HEK293 (cell line): ENCODE measurements around the gene CD59.

ENCODE experiments used
- CTCF ChIA-PET: fragments of 350-600 bp; formaldehyde crosslinking; extraction: SDS; loops from one replicate; lab custom pipeline; 2021; ENCODE audit warnings: antibody characterized with exemption; lab: Yijun Ruan, JAX
- POLR2A ChIA-PET: fragments of 300-600 bp; formaldehyde crosslinking; extraction: SDS; loops from one replicate; lab custom pipeline; 2020; ENCODE audit warnings: antibody characterized with exemption, inconsistent platforms; lab: Yijun Ruan, JAX
- H3K27ac ChIP-seq: fragments of 200-500 bp; sonication (Bioruptor generic); 2 replicates; pipeline ENCODE4 v1.5.1; 2014; ENCODE audit warnings: low read depth, low read length, control low read depth, inconsistent platforms; ENCODE audit errors: extremely low read depth
- H3K36me3 ChIP-seq, 2 experiments: fragments of 200-500 bp in 1 of 2; sonication (Bioruptor generic) in 1 of 2; 1 replicate in 1 of 2; 2 replicates in 1 of 2; pipeline ENCODE4 v1.5.1; 2014 to 2017; ENCODE audit warnings: inconsistent platforms in 2 of 2, low read length in 2 of 2; ENCODE audit not compliant: control insufficient read depth in 2 of 2, insufficient read depth in 1 of 2
- H3K4me1 ChIP-seq: fragments of 200-500 bp; sonication (Bioruptor generic); 2 replicates; pipeline ENCODE4 v1.5.1; 2014; ENCODE audit warnings: mild to moderate bottlenecking, low read length, inconsistent platforms; ENCODE audit not compliant: control insufficient read depth, insufficient read depth
- H3K4me3 ChIP-seq: 2 replicates; pipeline ENCODE4 v1.5.1; 2011; ENCODE audit warnings: low read depth, mild to moderate bottlenecking, control low read depth, low read length, moderate library complexity
- H3K9me3 ChIP-seq: fragments of 200-500 bp; sonication (Bioruptor generic); 2 replicates; pipeline ENCODE4 v1.5.1; 2014; ENCODE audit warnings: low read depth, low read length, inconsistent platforms; ENCODE audit not compliant: control insufficient read depth, insufficient read depth
- GLI2 ChIP-seq: fragments of 450-650 bp; formaldehyde crosslinking; IDR thresholded peaks from 2 replicates; pipeline ENCODE4; 2017; ENCODE audit warnings: missing biosample characterization, missing genetic modification characterization, low read depth, borderline replicate concordance
- HOXC10 ChIP-seq: sonication (generic); formaldehyde crosslinking; IDR thresholded peaks from 2 replicates; pipeline ENCODE4 v1.8.1; 2023; ENCODE audit warnings: mild to moderate bottlenecking, missing genetic modification reagents
- KLF1 ChIP-seq: fragments of 450-650 bp; formaldehyde crosslinking; IDR thresholded peaks from 2 replicates; pipeline ENCODE4 v1.5.1; 2016; ENCODE audit warnings: missing biosample characterization, missing genetic modification characterization
- REST ChIP-seq: fragments of 450-650 bp; formaldehyde crosslinking; IDR thresholded peaks from 2 replicates; pipeline ENCODE4 v1.5.1; 2016; ENCODE audit warnings: missing biosample characterization, missing genetic modification characterization
- ZNF184 ChIP-seq: fragments of 450-650 bp; IDR thresholded peaks from 2 replicates; pipeline ENCODE4 v1.5.1; 2018; ENCODE audit warnings: missing biosample characterization, mild to moderate bottlenecking, missing genetic modification characterization
- ZNF239 ChIP-seq: fragments of 450-650 bp; formaldehyde crosslinking; IDR thresholded peaks from 2 replicates; pipeline ENCODE4 v1.5.1; 2016; ENCODE audit warnings: missing biosample characterization, missing genetic modification characterization
- ZNF280D ChIP-seq: fragments of 450-650 bp; formaldehyde crosslinking; IDR thresholded peaks from 2 replicates; pipeline ENCODE4 v1.5.1; 2016; ENCODE audit warnings: missing biosample characterization, missing genetic modification characterization
- ZNF335 ChIP-seq: fragments of 450-650 bp; formaldehyde crosslinking; conservative IDR thresholded peaks from 2 replicates; pipeline ENCODE4 v1.5.1; 2016; ENCODE audit warnings: missing biosample characterization, missing genetic modification characterization
- ZNF341 ChIP-seq: fragments of 450-650 bp; formaldehyde crosslinking; IDR thresholded peaks from 2 replicates; pipeline ENCODE4; 2016; ENCODE audit warnings: low read depth, missing biosample characterization, missing genetic modification characterization
- ZNF416 ChIP-seq: fragments of 450-650 bp; formaldehyde crosslinking; IDR thresholded peaks from 2 replicates; pipeline ENCODE4 v1.5.1; 2016; ENCODE audit warnings: missing biosample characterization, missing genetic modification characterization
- ZNF518A ChIP-seq: fragments of 450-650 bp; formaldehyde crosslinking; conservative IDR thresholded peaks from 2 replicates; pipeline ENCODE4 v1.5.1; 2016; ENCODE audit warnings: low read depth, missing biosample characterization, missing genetic modification characterization
- ZNF626 ChIP-seq: fragments of 450-650 bp; sonication (Bioruptor Pico); formaldehyde crosslinking; IDR thresholded peaks from 2 replicates; pipeline ENCODE4 v1.5.1; 2018; ENCODE audit warnings: missing biosample characterization, missing genetic modification characterization, inconsistent platforms
- ZNF677 ChIP-seq: fragments of 450-650 bp; IDR thresholded peaks from 2 replicates; pipeline ENCODE4 v1.5.0; 2018; ENCODE audit warnings: missing biosample characterization, mild to moderate bottlenecking, missing genetic modification characterization, moderate library complexity

The CD59 gene

GRCh38 chr11:33785609-33786008 is 49.4 kb upstream of the CD59 start:
- TF ChIP-seq ZNF677 (tag by site-specific recombination) (no peak), ZNF416 (tag by site-specific recombination) (no peak), ZNF280D (no peak), ZNF341 (tag by site-specific recombination) (no peak), GLI2 (tag by site-specific recombination) (no peak), ZNF518A (tag by site-specific recombination) (no peak), HOXC10 (CRISPR knock-in tag) (no peak), REST (tag by site-specific recombination) (no peak), ZNF239 (tag by site-specific recombination) (no peak), KLF1 (no peak), ZNF626 (tag by site-specific recombination) (no peak), ZNF184 (tag by site-specific recombination) (no peak), ZNF335 (tag by site-specific recombination) (no peak)
- H3K9me3 ChIP-seq: no peaks in the 10 kb centered on the region
- H3K36me3 ChIP-seq: no peaks in the 10 kb centered on the region
- POLR2A ChIA-PET: no interaction called here
- CTCF ChIA-PET: interaction anchor here (0.7 kb wide), 1 partner anchor 425 kb away, joined by 4 read pairs; no protein-coding TSS in a partner anchor
- no peak overlapping the region for H3K4me3 ChIP-seq
- no peak overlapping the region for H3K27ac ChIP-seq
- no peaks in the 10 kb centered on the region for H3K4me1 ChIP-seq
